GM18508 (cell line): ENCODE measurements around the gene GLTP.
"Not testable (repeated sequence)": the region's sequence is repeated elsewhere in the genome, so short reads cannot be mapped to it uniquely, and the experiment has no call there.

Experiments
- ATAC-seq: cut with Tn5 transposase; IDR thresholded peaks from one replicate; pipeline ENCODE4 v1.9.1; 2021; ENCODE audit warnings: moderate number of reproducible peaks; ENCODE audit not compliant: insufficient read depth, unreplicated experiment

The GLTP gene

DNA sequence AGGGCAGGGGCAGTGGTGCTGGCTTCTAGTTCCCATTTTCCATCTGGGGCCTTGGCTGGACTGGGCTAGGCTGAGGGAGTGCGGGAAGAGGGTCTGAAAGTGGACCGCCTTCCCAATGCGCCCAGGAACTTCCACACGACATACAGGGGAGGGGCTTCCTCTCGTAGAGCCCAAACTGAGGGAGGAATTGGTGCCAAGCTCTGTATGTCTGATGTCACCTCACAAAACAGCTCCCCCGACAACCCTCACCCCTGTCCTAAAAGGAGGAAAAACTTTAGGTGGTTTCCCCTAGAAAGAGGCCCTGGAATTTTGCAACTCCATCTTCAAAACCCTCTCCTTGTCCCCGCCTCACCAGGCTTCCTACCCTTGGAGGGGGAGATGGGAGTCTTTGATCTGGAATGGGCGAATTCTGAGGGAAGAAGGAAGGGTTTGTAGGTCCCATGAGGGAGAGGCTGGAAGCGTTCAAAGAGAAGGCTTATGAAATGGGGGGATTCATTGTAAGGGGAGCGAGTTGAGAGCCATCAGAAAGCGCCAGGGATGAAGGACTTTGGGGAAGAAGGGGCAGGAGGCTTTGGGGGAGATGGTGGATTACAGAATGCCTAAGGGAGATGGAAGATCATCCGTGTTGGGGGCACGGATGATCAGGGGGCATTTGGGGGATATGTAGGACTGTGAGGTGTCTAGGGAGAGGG, 844 bp downstream of the GLTP start:
- no peak for ATAC-seq

DNA sequence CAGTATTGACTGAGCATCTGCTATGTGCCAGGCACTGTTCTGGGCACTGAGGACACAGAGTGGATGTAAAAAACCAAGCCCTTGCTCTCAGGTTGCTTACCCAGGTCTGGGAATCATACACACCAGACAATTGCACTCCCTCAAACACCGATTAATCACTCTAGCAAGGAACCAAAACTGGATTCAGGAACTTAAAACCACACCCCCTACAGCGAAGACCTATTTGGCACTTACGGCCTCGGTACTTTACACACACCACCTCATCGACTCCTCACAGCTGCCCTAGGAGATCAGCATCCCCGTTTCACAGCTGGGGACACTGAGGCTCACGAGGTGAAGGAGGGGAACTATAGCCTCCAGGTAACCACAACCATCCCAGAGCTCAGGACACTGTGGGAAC, 1.6 kb downstream of the GLTP start:
- ATAC-seq: no peak

DNA sequence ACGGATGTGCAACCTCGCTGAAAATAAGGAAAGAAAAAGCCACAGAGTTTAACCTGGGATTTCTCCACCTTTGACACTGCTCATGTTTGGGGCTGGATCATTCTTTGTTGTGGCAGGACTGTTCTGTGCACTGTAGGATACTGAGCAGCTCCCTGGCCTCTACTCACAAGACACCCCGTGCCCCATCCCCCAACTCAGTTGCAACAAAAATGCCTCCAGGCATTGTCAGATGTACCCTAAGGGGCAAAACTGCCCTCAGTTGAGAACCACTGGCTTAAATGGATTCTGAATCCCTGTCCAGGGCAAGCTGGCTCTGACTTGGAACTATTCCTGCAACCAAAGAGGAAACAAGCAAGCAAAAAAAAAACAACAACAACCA, 2.1 kb downstream of the GLTP start:
- ATAC-seq: no peak

DNA sequence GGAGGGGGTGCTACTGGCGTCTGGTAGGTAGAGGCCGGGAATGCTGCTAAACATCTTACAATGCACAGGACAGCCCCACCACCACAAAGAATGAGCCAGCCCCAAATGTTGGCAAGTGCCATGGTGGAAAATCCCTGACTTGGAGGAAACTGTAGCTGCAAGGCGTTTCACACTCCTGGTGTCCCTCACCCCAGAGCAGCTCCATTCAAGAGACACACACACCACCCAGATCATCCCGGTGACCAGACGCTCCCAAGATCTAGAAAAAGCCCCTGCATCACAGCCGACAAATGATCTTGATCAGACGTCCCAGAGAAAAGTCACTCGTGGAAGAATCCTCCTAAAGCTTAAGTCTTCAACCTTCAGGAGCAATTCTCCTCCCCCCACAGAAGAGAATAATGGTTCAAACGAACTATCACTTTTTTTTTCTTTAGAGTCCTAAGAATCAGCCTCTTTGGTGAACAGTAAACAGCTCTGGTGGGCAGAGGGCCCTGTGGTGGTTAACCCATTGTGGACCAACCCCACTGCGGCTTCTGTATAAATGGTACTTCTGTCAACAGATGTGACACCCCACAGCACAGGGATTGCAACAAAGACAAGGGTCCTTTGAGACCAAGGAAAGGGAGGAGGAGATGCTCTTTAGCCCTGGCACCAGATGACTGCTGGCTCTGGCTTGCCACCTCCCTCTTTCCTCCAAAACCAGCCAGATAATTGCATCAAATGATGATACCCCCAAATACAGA, 2.7 kb downstream of the GLTP start:
- no peak for ATAC-seq

DNA sequence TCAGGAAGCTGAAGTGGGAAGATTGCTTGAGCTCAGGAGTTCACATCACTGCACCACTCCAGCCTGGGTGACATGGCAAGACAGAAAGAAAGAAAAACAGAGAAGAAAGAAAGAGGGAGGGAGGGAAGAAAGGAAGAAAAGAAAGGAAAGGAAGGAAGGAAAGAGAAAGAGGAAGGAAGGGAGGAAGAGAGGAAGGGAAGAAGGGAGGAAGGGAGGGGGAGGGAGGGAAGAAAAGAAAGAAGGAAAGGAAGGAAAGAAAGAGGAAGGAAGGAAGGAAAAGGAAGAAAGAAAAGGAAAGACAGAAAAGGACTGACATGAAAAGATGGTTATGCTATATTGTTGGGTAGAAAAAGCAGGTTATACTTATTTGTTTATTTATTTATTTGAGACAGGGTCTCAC, 3.9 kb downstream of the GLTP start:
- no peak for ATAC-seq

DNA sequence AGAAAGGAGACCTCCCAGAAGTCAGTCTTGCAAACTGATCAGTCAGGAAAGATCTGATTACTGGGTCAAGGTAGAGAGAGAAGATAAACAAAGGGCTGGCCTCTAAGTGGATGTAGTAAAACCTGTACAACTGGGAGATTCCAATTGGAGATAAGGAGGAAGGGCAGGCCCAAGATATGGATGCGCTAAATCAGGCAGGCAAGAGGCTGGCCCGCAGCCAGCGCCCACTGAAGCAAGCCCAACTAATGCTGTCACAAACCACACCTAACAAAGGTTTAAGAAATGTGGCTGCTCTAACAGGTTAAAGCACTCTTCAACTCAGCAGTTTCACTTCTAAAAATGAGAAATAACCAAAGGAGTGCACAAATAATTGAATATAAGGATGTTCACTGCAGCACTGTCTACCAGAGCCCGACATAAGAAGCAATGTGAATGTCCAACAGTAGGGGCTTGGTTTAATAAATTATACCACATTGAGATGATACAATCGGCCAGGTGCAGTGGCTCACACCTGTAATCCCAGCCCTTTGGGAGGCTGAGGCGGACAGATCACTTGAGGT, 4.7 kb downstream of the GLTP start:
- no peak for ATAC-seq

DNA sequence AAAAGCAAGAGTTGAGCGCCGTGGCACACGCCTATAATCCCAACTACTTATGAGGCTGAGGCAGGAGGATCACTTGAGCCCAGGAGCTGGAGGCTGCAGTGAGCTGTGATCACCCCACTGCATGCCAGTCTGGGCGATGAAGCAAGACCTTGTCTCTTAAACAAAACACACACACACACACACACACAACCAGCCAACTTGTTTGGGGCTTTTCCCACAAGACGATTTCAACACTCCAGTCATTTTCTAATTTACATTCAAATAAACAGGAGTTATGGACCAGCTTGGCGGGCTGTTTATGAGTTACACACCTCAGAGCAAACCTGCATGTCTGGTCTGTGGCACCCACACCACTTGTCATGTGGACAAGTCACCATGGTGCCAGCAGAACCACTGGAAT, 6.7 kb downstream of the GLTP start:
- no peak for ATAC-seq

DNA sequence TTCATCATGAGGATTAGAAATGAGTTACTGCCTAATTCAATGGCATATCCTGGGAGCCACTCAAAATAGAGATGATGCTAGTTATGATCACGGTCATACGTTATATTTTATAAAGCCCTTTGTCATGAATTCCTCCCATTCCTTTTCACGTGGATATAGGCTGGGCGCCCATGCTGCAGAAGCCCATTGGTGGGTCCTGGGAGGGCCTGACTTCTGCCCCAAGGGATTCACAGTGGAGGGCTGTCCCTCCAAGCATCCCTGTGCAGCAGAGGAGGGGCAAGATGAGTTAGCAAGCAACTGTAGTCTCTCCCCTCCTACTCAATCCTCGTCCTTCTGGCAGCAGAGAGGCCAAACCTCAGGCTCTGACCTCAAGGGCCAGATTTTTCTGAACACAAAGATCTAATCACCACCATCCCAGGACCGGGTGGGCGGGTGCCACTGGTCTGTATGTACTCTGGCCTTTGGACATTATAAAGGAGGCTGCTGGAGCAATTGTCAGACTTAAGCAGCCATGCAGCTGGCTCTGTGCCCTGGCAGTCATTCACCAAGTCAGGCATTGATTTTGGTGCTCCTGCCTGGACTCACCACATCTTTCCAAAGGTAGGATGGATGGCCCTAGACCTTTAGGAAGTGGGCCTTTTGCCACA, 8.6 kb downstream of the GLTP start:
- ATAC-seq: no peak

DNA sequence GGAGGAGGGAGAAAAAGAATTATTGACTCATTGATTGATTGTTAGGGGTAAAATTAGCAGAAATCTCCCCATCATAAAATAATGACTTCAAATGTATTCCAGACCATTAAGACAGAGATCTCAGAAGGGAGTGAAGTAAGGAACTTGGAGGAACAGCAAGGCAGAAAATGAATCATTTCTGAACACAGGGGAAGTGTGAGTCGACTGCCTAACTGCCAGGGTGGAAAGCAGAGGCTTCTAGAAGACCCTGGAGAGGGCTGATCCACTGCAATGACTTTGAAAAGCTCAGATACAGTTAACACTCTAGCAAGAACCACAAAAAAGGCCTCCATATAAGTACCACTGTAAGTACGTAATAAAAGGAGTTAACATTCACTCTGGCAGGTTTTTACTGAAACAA, 9.7 kb downstream of the GLTP start:
- no peak for ATAC-seq

DNA sequence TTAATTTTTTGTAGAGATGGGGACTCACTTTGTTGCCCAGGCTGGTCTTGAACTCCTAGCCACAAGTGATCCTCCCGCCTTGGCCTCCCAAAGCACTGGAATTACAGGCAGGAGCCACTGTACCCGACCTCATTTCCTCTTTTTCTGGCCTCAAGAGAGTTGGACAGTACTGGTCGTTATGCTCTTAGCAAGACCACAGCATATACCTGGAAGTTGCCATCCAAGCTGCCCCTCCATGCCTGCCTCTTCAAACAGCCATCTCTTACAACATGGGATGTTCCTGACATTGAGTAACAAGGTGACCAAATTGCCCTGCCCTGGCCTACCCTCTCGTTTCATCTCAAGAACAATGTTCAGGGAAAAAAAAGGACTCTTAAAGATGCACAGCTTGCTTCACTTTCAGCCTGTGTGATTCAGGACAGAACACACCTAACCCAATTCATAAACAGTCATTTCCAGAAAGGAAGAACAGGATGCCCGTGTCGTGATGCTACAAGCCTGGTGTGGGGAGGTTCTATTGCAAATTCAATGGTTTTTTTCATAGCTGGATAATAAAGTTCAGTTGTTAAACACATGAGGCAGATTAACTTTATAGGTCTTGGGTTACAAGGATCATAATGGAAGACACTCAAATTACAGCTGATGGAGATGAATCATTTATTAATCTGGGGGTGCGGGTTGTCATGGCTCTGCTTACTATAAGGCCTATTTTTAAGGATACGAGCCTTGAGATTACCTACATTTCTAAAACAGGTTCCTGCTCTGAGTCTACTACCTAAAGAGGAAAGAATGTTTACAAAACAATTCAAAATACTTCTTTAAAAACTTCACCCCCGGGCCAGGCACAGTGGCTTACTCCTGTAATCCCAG, 11.9 kb downstream of the GLTP start:
- no peak for ATAC-seq

DNA sequence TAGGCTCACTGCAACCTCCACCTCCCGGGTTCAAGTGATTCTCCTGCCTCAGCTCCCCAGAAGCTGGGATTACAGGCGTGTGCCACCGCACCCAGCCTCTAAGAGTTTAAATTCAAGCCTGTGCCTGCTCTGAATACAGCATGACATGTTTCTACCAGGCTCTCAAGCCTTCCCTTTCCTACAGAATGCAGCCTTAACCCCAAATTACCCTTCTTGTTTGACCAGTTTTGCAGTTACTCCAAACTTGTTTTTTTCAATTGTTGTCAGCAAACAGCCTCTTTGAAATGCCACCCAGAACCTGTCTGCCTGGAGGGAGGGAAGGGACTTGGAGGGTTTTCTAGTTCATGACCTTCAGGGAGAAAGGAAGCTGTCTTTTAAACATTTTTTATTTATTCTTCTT, 15.4 kb downstream of the GLTP start:
- ATAC-seq: no peak

DNA sequence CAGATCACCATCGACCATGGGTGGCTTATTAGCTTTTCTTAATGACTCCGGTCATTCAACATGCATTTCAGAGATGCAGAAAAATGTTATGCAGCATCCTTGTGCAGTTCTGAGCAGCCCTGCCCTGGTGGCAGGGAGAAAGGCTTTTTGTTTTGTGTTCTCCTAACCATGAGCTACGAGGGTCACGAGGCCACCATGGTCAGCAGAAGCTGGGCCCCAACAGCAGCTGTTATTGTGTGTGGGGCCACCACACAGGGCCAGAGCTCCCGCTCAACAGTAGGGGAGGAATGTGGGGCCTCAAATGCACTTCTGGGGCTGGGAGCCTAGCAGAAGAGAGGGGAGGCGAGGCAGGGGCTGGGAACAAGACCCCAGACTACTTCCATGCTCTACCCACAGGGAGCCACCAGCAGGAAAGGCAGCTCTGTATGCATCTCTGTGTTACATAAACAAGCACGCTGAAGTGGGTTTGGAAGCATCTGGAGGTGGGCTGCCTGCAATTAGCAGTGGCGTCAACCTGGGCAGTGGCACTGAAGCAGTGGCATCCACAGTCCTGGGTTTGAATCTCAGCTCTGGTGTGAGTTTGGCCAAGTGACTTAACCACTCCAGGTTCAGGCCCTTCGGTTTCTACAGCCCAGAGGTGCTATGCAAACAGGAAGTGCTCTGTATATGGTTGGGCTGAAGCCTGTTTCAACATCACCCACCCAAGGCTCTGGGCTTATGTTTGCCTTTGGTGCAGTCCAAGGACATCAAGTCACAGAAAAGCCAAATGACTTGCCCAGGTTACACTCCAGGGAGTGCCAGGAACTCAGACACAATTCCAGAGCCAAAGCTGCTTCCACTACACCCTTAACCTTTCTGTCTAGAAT, 16.3 kb downstream of the GLTP start:
- no peak for ATAC-seq

DNA sequence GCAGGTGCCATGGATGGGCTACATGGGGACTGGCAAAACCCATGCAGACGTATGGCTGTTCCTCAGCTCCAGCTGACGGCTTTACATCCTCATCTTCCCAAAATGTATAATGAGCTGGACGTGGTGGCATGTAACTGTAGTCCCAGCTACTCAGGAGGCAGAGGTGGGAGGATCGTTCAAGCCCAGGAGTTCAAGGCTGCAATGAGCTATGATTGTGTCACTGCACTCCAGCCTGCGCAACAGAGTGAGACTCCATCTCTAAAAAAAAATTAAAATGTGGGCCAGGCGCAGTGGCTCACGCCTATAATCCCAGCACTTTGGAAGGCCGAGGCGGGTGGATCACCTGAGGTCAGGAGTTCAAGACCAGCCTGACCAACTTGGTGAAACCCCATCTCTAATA, 17.9 kb downstream of the GLTP start:
- not testable (repeated sequence) for ATAC-seq

DNA sequence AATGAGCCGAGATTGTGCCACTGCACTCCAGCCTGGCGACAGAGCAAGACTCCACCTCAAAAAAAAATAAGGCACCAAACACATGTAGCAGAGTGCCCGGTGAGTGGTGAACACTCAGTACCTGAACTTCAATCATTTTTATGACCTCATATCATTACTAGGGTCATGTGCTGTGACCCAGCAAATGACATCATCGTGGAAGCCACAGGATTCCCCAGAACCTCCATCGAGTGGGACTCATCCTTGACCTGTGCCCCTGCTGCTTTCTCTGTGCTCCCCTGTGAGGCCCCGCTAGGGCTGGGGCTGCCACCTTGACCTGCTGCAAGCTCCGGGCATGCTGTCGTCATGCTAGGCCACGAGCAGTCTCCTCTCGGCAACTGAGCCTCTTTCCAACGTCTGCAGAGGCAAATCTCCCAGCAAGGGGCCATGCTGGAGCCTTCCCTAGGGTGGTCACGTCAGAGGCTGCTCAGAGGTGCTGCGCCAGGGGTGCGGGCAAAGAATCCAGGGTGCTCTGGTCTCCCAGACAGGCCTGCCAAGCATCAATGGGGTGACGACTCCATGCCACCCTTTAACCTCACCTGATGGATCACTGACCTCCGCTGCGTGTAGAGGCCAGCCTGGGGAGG, 18.5 kb downstream of the GLTP start:
- no peak for ATAC-seq

DNA sequence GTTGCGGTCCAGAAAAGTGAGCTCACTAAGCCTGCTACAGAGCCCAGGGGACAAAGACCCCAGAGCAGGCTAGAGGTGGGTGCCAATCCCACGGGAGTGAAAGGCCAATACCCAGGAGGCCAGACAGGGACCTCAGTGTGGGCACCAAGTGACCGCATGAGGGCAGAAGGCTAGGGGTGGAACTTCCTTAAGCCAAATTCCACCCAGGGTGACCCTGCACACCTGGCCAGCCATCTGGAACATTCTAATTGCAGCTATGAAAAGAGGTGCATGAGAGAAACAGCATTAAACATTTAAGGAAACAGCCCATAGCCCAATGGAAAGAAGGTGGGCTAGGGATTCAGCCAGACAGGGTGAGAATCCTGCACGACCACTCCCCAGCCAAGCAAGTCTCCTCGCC, 19.4 kb downstream of the GLTP start:
- no peak for ATAC-seq

DNA sequence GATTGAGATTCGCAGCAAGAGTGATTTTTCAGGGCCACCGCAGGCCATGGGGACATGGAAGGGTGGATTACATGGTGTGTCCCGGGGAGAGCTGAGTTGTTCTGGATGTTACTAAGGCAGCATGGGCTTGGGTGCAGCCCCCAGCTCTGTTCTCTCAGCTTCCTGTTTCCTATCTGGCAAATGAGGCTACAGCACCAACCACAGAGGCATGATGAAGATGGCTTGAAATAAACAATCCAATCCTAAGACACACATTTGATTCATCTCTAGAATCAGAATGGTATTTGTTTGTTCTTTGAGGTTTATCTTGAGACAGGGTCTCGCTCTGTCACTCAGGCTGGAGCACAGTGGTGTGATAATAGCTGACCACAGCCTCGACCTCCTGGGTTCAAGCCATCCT, 21.6 kb downstream of the GLTP start:
- no peak for ATAC-seq

DNA sequence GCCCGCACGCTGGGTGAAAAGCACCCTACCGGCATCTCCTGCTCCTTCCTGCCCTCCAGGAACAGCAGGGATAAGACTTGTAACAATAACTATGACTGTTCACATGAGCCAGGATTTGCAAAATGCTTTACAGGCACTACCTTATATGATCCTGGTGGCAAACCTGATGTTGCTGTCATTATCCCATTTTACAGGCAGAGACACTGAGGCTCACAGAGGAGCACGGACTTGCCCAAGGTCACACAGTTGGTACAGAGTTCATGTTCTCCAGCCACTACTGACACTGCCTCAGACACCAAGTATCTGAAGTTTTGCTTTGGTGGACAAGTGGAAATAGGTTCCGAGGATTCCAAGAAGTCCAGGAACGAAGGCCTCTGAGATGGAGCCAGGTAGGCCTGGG, 22.6 kb downstream of the GLTP start:
- ATAC-seq: no peak

DNA sequence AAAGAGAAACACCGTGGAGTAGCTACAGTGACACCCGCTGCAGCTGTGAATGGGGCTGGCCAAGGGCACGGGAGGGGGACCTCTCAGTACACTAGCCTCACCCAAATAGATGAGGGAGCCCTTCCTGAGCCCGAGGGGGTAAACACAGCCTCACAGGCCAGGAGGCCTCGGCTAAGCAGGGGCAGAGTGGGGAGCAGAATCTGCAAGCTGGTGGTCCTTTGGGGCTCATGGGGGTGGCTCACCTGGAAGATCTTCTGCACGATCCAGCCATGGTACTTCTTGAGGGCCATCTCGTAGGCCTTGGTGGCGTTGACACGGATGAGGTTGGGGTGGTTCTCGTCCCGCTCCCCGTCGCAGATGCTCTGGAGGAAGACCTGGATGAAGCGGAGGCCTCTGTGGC, 25.0 kb downstream of the GLTP start:
- ATAC-seq: no peak

DNA sequence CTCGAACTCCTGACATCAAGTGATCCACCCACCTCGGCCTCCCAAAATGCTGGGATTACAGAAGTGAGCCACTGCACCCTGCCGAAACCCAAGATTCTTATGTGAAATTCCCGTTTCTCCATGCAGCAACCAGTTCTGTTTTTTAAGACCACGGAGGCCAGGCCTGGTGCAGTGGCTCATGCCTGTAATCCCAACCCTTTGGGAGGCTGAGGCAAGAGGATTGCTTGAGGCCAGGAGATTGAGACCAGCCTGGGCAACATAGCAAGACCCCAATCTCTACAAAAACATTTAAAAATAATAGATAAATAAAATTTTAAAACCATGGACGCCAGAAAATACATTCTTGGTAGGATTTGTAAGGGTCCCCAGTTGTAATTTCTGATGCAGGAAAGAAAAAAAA, 29.8 kb downstream of the GLTP start:
- not testable (repeated sequence) for ATAC-seq
